Right hindlimb (tissue), 1 donor: Measurements from ENCODE around the gene DUS3L.

Experiments used
- DNase-seq: peaks from one replicate; pipeline ENCODE4 v3.0.0-alpha.2; 2018

Gene DUS3L

GRCh38 chr19:5822181-5822844 is 31.4 kb upstream of the DUS3L start:
- DNase-seq = no peak

DNA sequence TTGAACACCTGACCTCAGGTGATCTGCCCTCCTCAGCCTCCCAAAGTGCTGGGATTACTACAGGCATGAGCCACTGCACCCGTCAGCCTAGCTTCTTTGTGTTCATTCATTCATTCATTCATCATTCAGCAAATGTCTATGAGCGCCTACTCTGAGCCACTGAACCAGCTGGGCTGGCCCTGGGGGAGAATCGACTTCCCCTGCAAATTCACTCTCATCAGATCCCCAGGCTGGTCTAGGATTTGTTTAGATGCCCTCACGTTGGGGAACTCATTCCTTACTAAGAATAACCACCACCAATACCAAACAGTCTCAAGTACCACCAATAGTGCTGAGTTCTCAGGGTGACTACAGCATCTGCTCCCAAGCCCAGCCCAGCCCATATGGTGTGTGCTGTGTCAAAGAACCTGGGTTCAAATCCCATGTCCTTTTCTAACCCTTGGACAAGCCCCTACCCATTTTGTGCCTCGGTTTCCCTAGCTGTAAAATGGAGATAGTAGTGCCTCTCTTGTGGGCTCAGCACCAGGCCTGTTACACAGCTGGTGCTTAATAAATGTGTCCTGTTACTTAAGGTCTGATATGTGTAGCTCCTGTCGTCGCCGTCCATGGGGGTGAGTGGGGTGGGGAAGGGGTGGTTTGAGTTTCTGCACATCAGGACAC is 30.7 kb upstream of the DUS3L start:
- no peak for DNase-seq

DNA sequence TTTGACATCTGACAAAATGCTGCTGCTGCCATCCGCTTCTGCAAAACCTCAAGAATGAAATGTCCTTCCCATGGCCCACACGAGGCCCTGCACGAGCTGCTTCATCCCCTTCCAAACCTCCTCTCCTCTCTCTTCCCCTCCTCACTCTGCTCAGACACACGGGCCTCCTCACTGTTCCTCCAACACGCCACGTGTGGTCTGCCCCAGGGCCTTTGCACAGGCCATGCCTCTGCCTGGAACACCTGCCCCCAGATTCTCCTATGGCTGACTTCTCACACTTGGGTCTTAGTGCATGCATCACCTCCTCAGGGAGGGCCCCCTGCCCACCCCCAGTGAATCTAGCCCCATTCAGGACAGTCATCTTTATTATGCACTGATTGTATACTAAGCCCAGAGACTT is 29.8 kb upstream of the DUS3L start:
- no peak for DNase-seq

DNA sequence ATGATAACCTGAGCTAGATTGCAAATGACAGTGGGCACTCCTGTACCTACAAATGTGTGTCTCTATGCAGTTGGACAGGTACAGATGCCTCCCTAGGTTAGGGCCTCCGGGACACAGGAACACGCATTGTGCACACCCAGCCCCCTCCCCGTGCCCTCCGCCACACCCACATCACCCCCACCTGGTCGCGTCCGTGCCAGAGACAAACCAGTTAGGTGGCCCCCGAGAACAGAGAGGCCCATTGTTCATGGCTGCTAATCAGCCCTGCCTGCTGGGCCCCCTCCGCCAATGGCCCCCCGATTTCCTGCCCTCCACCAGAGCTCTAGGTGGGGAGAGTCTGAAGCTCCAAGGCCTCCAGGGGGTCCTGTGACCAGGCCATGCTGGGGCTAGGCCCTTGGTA is 27.6 kb upstream of the DUS3L start:
- DNase-seq = peak; percentile 14

GRCh38 chr19:5817218-5817617 is 26.3 kb upstream of the DUS3L start:
- DNase-seq = no peak

GRCh38 chr19:5814852-5815246 is 23.9 kb upstream of the DUS3L start:
- DNase-seq = no peak

- DNase-seq = no peak
Observed at GRCh38 chr19:5814123-5814851, 23.3 kb upstream of the DUS3L start.

GRCh38 chr19:5811117-5811516 is 20.2 kb upstream of the DUS3L start:
- DNase-seq = no peak

GRCh38 chr19:5809469-5809868 is 18.5 kb upstream of the DUS3L start:
- peak; percentile 11 for DNase-seq

- DNase-seq = no peak
Observed at GRCh38 chr19:5809053-5809452, 18.1 kb upstream of the DUS3L start.

DNA sequence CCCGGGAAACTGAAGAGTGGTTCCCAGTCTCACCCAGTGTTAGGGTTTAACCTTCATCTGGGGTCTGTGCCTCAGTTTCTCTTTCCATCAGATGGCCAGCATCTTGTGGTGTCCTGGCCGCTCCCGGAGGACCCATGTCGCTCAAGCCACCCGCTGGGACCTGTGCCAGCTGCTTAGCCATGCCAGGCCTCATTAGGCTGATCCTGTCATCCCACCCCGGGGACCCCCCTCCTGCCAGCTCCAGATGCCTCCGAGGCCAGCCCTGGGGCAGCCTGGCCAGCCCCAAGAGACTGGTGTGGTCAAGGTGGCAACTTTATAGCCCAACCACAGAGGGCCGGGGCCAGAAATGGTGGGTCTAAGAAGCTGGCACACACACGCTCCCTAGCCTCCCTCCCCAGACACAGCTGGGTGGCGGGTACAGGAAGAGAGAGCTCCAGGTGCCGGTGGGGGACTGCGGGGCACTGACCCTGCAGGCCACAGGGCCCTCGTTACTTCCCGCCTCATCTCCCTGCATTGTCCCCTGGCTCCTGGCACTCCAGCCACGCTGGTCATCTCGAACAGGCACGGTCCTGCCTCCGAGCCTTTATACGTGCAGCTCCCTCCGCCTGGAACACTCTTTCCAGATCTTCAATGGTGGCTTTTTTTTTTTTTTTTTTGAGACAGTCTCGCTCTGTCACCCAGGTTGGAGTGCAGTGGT is 17.3 kb upstream of the DUS3L start:
- DNase-seq = peak; percentile 15

- peak; percentile 12 for DNase-seq
Observed at GRCh38 chr19:5806905-5807304, 15.9 kb upstream of the DUS3L start.

DNA sequence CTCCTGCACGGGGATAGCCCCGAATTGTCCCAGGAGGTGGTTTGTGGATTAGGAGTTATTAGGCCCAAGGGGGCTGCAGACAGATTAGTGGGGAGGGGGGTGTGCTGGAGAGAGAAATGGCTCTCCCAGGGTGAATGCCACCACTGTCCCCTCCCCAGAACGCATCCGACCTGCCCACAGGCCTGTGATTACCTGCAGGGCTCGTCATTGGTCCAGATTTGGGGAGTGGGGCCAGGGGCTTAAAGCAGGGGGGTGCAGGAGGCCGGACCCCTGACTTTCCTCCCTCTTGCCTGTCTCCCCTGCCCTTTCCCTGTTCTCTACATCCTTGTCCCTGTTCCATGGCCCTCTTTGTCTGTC is 15.1 kb upstream of the DUS3L start:
- DNase-seq = peak; percentile 14

DNA sequence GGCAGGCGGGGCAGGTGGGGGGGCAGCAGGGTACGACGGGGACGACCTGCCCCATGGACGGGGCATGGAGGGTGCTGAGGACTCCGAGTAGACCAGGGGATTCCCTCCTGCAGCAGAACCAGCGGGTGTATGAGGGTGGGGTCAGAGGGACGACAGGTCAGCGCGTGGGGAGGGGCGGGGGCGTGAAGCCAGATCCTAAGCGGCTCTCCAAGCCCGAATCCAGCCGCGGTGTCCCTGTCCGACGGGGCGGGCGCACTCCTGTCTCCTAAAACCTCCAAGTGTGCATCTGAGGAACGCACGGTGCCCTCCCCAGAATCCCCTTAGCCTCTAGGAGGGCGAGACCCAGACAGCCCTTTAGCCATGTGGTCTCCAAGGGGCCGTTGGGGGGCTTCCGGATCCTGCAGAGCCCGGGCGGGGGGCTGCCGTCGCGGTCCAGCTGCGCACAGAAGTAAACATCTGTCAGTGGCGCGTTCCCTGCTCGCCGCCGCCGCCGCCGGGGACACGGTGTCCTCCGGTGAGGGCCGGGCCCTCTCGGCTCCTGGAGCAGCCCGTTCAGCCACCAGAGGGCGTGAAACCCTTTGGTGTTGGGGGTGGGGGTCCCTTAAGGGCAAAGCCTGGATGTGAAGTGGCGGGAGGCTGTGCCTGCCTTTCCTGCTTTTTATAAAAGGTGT is 14.6 kb upstream of the DUS3L start:
- peak; percentile 65 for DNase-seq

- DNase-seq = peak; percentile 42
Observed at GRCh38 chr19:5804516-5805461, 13.8 kb upstream of the DUS3L start, which contains the start of gene NRTN. Gene NRTN (plus strand): TSS chr19:5805067. CDS start chr19:5824166, 19,099 bp downstream.

- DNase-seq = peak; percentile 94
Observed at GRCh38 chr19:5803752-5804515, 13.0 kb upstream of the DUS3L start.

- no peak for DNase-seq
Observed at GRCh38 chr19:5803441-5803751, 12.4 kb upstream of the DUS3L start.

DNA sequence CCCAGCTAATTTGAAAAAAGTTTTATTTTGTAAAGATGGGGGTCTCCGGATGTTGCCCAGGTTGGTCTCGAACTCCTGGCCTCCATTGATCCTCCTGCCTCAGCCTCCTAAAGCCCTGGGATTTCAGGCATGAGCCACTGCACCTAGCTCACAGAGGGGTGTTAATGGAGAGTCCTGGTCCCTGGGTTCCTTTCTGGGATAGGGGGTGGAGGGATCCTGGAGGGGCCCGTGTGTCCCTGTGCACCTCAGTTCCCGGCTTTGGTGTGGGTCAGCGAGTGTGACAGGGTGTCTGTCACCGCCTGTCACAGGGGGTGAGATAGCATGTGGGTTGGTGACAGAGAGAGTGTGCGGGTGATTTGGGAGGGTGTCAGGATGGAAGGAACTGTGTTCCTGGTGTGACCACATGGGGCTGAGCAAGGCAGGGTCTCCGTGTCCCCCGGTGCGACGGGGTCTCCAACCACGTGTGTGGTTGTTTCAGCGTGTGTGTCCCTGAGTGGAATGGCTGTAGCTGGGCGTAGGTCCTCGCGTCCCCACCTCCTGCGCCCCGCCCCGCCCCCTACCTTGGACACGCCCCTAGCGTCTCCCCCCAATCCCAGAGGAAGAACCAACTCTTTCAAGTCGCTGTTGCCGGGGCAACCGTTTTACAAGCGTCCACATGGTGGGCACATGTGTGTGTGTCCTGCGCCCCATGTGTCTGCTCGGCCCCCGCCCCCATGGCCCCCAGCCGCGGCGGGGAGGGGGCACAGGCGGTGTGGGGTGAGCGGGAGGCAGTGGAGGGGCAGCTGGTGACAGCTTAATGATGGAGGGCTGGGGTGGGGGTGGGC is 11.0 kb upstream of the DUS3L start:
- DNase-seq = peak; percentile 58

DNA sequence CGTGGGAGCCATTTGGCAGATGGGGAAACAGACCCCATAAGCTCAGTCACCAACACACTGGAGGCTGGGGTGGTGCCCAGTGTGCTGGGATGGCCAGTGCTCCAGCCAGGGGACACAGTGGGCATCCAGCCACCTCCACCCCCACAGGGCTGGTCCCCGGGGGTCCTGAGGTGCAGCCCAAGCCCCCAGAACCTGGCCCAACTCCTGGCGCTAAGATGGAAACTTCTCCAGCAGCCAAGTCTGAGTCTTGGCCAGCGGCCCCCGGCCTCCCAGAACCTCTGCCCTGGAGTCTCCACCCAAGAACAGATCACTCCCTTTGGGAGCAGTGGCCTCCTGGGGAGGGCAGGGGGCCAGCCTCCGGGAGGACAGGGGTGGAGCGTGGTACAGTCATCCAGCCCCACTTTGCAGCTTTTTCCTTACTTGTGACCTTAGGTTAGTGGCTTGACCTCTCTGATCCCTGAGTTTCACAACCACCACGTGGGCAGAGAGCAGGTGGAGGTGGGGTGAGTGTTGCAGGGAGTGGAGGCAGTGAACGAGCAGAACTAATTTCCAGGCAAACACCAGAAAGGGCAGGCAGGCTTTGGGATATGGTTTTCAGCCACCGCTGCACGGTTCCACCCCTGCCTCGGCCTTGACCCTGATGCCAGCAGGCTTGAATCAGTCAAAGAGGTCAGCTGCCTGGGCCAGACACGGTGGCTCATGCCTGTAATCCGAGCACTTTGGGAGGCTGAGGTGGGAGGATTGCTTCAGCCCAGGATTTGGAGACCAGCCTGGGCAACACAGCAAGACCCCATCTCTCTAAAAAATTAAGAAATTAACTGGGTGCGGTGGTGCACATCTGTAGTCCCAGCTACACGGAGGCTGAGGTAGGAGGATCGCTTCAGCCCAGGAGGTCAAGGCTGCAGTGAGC is 9.7 kb upstream of the DUS3L start:
- DNase-seq = no peak
